MM.1S (cell line): ENCODE results near the gene NLRC3.

ENCODE experiments used
- CTCF ChIP-seq: fragments of 300-600 bp; sonication (generic); IDR thresholded peaks from 2 replicates; pipeline ENCODE4 v1.5.1; 2016; ENCODE audit warnings: antibody characterized with exemption, low read length, mixed read lengths
- EZH2 ChIP-seq: fragments of 300-600 bp; sonication (generic); optimal IDR thresholded peaks from 2 replicates; pipeline ENCODE3; 2017; ENCODE audit warnings: low read depth, mild to moderate bottlenecking, antibody characterized with exemption, low read length, mixed read lengths
- EZH2phosphoT487 ChIP-seq: fragments of 300-600 bp; sonication (generic); IDR thresholded peaks from 2 replicates; pipeline ENCODE4 v1.6.1; 2018; ENCODE audit warnings: antibody characterized with exemption, low read length

DNA sequence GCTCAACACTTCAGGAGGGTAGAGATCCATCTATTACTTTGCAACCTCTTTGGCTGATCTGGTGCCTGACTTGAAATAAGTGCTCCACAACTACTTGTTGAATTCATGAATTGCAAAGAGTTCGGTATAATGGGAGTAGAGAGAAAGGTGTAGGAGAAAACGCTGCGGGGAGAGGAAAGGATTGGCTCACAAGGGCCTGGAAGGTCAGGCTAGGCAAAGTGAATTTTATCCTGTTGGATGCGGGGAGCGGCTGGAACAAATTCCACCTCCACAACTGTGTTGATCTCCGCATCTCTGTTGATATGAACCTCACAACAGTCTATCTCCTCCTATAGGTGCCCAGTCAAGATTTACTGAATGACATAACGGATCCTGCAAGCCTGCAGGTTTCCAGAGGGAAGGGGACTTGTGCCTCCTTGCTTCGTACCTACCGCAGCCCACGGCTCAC lies 33.5 kb upstream of the NLRC3 start:
- TF ChIP-seq EZH2phosphoT487 (no peak), CTCF (no peak), EZH2 (no peak)
